Measurements from ENCODE around the gene NFATC2.
"Not testable (repeated sequence)": the region's sequence is repeated elsewhere in the genome, so short reads cannot be mapped to it uniquely, and the experiment has no call there.

Gene NFATC2

DNA sequence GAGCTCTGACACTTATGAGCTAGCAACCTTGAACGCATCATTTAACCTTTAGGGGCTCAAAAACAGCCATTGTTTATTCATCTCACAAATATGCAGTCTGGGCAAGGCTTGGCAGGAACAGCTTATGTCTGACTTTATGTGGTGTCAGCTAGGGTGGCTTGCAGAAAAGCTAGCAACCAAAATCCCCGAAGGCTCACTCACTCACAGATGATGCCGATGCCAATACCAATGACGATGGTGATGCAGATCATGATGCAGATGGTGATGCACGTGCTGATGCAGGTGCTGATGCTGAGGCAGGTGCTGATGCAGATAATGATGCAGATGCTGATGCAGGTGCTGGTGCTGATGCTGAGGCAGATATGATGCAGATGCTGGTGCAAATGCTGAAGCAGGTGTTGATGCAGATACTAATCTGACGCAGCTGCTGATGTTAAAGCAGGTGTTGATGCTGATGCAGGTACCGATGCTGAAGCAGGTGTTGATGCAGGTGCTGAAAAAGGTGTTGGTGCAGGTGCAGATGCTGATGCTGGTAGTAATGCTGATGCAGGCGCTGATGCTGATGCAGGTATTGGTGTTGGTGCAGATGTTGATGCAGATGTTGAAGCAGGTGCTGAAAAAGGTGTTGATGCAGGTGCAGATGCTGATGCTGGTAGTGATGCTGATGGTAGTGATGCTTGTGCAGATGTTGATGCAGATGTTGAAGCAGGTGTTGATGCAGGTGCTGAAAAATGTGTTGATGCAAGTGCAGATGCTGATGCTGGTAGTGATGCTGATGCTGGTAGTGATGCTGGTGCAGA is 195.6 kb downstream of the NFATC2 start:
- DNase-seq, result no peak

DNA sequence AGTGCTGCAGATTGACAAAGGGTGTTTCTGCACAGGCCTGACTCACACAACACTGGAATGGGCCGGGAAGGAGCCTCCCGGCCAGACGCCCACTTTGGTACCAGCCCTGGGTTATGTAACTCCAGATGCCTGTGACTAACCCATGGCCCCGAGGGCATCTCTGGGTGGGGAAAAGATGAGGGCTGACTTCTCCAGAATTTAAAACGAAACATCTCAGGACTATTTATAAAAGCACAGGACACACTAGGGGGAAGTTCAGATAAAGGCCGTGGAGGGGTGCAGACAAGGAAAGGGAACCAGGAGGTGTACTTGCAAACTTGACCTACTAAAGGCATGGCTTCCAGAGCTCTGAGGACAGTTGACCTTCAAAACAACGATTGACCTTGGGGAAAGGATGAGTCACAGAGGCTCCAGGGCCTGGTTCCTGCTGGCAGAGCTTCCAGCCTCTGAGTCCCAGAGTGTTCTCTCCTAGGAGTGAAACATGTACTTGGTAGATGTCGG is 196.9 kb downstream of the NFATC2 start:
- DNase-seq, result no peak

DNA sequence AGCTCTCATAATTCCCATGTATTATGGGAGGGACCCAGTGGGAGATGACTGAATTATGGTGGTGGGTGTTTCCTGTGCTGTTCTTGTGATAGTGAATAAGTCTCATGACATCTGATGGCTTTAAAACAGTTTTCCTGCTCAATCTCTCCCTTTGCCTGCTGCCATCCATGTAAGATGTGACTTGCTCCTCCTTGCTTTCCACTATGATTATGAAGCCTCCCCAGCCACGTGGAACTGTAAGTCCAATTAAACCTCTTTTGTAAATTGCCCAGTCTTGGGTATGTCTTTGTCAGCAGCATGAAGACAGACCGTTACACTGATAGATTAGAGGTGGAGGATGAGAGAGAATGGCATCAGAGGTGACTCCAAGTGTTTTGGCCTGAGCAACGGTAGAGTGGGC is 198.7 kb downstream of the NFATC2 start:
- DNase-seq, result not testable (repeated sequence)

DNA sequence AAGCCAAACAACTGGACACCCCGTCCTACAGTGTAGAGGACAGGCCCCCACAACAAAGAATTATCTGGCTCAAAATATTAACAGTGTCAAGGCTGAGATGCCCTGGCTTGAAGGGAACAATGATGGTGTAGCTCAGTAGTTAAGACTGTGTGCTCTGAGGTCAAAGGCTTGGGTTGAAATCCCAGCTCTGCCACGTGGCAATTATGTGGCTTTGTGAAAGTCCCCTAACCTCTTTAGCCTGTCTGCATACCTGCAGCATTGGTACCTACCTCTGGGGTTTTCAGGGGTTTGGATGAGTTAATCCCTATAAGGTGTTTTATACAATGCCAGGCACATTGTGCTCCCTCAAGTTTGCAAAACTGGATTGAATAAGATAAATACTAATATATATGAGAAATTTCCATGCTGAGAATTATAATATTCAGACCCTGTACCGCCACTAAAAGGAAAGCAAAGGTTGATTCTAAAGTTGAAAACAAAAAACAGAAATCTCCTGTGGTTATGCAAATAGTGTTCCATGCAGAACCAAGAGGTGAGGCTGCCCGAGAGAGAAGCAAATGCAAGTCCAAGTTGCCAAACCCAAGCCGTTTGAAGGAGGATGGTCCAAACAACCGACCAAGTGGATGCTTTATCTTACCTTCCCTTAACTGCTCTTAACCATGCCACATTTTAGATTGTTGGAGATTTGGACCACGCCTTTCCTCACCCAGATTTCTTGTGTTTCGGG is 199.8 kb downstream of the NFATC2 start:
- no peak for DNase-seq

DNA sequence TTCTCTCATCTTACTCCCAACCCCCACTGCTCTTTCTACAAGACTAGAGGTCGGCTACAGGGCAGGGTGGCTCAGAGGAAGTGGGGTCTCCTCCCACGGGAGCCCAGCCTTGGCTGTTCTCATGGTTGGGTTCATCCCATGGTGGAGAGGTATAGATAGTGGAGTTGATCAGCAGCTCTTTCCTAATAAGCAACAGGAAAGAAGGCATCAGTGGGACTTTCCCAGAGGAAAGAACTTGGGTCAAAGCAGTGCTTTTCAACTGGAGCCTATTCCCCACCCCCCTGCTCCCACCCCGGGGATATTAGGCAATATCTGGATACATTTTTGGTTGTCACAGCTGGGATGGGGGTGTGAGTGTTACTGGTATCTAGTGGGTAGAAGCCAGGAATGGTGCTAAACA is 200.9 kb downstream of the NFATC2 start:
- DNase-seq, result no peak

DNA sequence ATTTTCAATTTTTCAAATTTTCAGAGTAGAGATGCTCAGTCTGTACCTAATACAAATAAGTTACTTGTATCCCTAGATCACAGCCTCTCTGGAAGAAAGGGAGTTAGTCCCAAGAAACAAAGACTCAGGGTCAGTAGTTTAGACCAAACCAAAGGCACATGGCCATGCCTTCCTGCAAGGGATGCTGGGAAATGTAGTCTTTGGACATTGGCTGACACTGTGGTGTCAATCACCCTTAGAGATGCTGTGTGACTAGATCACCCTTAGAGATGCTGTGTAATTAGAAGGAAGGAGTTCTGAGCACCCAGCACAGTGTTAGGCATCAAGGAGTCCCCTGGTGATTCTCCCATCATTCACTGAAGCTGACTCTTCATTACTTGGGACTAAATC is 202.1 kb downstream of the NFATC2 start:
- no peak for DNase-seq

DNA sequence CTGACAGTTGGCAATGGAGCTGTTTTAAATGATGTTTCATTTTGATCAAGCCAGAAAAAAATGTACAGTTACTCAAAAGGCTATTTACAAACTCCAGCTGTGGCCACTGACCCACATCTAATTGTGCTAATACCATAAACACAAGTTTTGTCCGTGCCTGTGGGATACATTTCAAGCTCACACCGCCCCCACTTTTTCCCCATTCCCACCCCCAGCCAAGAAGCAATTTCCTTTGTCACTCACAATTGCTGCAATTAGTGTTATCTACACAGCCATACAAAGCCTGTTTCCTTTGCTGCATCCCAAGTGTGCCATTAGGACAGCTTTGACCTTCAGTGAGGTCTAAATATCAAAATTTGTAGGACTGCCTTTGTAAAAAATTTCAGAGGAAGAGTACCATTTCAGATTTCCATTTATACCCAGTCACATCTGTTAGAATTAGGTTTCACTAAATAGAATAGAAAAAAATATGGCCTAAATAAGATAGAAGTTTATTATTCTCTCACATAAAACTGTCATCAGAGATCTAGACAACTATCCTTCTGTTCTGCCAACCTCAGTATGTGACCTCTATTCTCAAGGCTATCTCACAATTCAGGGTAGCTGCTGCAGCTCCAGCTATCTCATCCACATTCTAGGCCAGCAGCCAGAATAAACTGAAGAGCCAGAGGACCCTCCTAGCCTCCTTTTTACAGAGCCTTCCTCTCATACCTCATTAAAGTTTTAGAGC is 202.6 kb downstream of the NFATC2 start:
- DNase-seq, result no peak

DNA sequence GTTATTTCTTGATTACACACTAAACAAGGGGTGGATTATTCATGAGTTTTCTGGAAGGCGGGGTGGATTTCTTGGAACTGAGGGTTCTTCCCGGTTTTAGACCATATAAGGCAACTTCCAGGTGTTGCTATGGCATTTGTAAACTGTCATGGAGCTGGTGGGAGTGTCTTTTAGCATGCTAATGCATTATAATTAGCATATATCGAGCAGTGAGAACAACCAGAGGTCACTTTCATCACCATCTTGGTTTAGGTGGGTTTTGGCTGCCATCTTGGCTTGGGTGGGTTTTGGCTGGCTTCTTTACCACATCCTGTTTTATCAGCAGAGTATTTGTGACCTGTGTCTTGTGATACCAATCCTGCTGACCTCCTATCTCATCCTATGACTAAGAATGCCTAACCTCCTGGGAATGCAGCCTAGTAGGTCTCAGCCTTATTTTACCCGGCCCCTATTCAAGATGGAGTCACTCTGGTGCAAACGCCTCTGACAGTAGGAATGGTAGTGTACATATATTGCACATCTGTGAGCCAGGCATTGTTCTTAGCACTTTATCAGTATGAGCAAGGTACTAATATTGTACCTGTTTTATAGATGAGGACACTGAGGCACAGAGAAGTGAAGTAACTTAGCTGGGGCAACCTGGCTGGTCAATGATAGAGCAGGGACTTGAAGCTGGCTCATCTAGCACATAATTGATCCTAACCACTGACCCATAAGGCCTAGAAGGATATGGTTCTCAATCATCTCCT is 203.7 kb downstream of the NFATC2 start:
- no peak for DNase-seq

DNA sequence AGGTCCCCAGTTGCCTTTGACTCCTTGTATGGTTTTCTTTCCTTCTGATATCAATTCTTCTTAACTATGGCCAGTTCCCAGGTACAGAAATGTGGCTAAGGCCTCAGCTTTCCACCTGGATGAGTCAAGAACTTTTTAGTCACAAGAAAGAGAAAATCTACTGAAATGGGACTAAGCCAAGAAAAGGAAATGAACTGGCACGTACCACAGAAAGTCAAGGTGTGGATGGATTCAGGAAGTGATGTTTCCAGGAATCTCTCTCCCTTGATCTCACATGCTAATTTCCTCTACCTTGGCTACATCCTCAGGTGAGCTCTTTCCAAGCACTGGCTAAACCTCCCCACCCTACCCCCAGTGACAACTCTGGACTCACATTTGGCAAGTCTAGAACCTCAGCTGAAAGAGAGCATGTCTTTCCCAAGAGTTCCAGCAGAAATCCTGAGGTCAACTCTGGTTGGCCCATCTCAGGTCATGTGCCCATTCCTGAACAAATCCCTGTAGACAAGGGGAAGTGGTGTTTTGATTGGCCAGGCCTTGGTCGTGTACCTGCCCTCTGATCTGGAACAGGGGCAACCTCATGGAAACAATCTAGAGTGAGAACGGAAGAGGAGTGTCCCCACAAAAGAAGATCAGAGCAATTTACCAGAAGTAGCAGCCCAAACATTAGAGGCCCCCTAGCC is 205.3 kb downstream of the NFATC2 start:
- no peak for DNase-seq

Measured in NK-92 treated with Interleukin-12 subunit alpha and Interleukin-12 subunit beta, amount 100 ng/mL, for 24 hours (cell line).